ENCODE data around the gene MAGOH. TPM values are rescaled to one million over a fixed set of nuclear protein-coding genes. Genes with fewer than 3 reads are reported as not detected.

The MAGOH gene
- total and polyA plus RNA-seq, 2 donors (not counting 3 experiments of a cell fraction or from before 2014, with no cell fraction given) = 25.9 to 60.1 TPM

- H4K20me1 ChIP-seq (replicated peaks; ENCODE audit: control insufficient read depth, extremely low read depth, insufficient read depth, low read length) = no peaks in the 10 kb centered on the region
- H3K4me3 ChIP-seq (replicated peaks in 1 of 3; ENCODE audit: insufficient read depth in 1 of 3, low read depth in 1 of 3, low read length in 3 of 3) = no peak overlapping the region
- TF ChIP-seq MAX (IDR thresholded peaks at IDR 0.05; ENCODE audit: insufficient read depth, insufficient read length) = no peak
- H3K9me1 ChIP-seq (replicated peaks; ENCODE audit: control insufficient read depth, extremely low read depth, insufficient read depth, low read length) = no peaks in the 10 kb centered on the region
- dilution Hi-C loops (cut with MboI; ENCODE audit: extremely low pct_ligation_motif_present, low sequenced_read_pairs) = no loop called here
- no peaks in the 10 kb centered on the region for H3K9me3 ChIP-seq (replicated peaks; ENCODE audit: control insufficient read depth, insufficient read depth, low read length)
- H3K4me2 ChIP-seq (ENCODE audit: insufficient read depth, low read length) = no peak overlapping the region
- no peak for DNase-seq (ENCODE audit: low read depth, low spot score)
- H3K27ac ChIP-seq (ENCODE audit: insufficient read depth, low read depth, low read length) = no peak overlapping the region
- H3K9ac ChIP-seq (replicated peaks; ENCODE audit: extremely low read depth, insufficient read depth, low read length) = no peak overlapping the region
- intact Hi-C loops (cut with micrococcal nuclease) = loop anchor here (1.0 to 10.0 kb wide), 3 partner anchors 25 to 791 kb away; partner anchors contain the start of genes CZIB, ORC1 and PRPF38A
- no TSS peak for BruUV-seq (replicated peaks)
- H3K79me2 ChIP-seq (ENCODE audit: control insufficient read depth, insufficient read depth, low read length) = peaks cover 7% of the 10 kb centered on the region
- no peaks in the 10 kb centered on the region for H3K27me3 ChIP-seq (ENCODE audit: control insufficient read depth in 2 of 2, insufficient read depth in 2 of 2, low read length in 2 of 2)
- no peaks in the 10 kb centered on the region for H3K36me3 ChIP-seq (ENCODE audit: control insufficient read depth in 2 of 2, extremely low read depth in 1 of 2, insufficient read depth in 2 of 2, low read length in 2 of 2)
- H2AFZ ChIP-seq (ENCODE audit: low read depth, low read length) = peak overlapping the region; percentile 81
- H3K4me1 ChIP-seq (ENCODE audit: control insufficient read depth, extremely low read depth, insufficient read depth, low read length) = peaks cover 13% of the 10 kb centered on the region
- POLR2A ChIA-PET = no interaction called here
- CTCF ChIA-PET = interaction anchor here (0.9 to 7.4 kb wide), 4 partner anchors 10 to 494 kb away, joined by 3 to 46 read pairs (median 8); no protein-coding TSS in a partner anchor
- FAIRE-seq = no peak
These were observed 42.9 kb downstream of the MAGOH start for GRCh38 chr1:53195246-53196016.

DNA sequence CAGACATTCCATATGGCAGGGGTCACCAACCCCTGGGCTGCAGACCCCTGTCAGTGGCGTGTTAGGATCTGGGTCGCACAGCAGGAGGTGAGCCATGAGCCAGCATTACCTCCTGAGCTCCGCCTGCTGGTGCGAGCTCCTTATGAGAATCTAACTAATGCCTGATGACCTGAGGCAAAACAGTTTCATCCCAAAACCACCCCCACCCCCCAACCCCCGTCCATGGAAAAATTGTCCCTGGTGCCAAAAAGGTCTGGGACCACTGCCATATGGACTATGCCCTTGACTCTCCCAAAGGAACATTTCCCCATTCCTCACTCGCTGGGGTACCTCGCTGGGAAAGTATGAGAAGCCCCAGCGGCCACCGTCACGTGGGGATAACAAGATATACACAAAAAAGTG lies 48.1 kb downstream of the MAGOH start:
- H3K9me3 ChIP-seq (replicated peaks; ENCODE audit: control insufficient read depth, insufficient read depth, low read length) = no peaks in the 10 kb centered on the region
- no peaks in the 10 kb centered on the region for H3K9me1 ChIP-seq (replicated peaks; ENCODE audit: control insufficient read depth, extremely low read depth, insufficient read depth, low read length)
- DNase-seq (ENCODE audit: low read depth, low spot score) = no peak
- dilution Hi-C loops (cut with MboI; ENCODE audit: extremely low pct_ligation_motif_present, low sequenced_read_pairs) (no loop called here), intact Hi-C loops (cut with micrococcal nuclease) (loop anchor here (10.0 kb wide), 1 partner anchor 785 kb away; the partner anchor contains the start of genes ORC1 and PRPF38A)
- no peaks in the 10 kb centered on the region for H3K4me1 ChIP-seq (ENCODE audit: control insufficient read depth, extremely low read depth, insufficient read depth, low read length)
- POLR2A ChIA-PET = no interaction called here
- peaks cover 3 to 4% of the 10 kb centered on the region in 2 experiments for H3K27me3 ChIP-seq (ENCODE audit: control insufficient read depth in 2 of 2, insufficient read depth in 2 of 2, low read length in 2 of 2)
- no peaks in the 10 kb centered on the region for H3K79me2 ChIP-seq (ENCODE audit: control insufficient read depth, insufficient read depth, low read length)
- TF ChIP-seq GATA2 (IDR thresholded peaks at IDR 0.05; ENCODE audit: insufficient read depth, insufficient read length, low read depth, low read length) (no peak), JUN (IDR thresholded peaks at IDR 0.05; ENCODE audit: borderline replicate concordance, insufficient read depth, insufficient read length, low read depth) (no peak), CTCF (IDR thresholded peaks at IDR 0.05; ENCODE audit: extremely low read depth in 1 of 2, insufficient read depth in 1 of 2, low read depth in 1 of 2, low read length in 2 of 2) (no peak), MAX (IDR thresholded peaks at IDR 0.05; ENCODE audit: insufficient read depth, insufficient read length) (no peak), FOS (IDR thresholded peaks at IDR 0.05; ENCODE audit: borderline replicate concordance, insufficient read depth, low read length) (no peak), MYC (IDR thresholded peaks at IDR 0.05; ENCODE audit: low read depth, low read length) (no peak), EZH2 (IDR thresholded peaks at IDR 0.05; ENCODE audit: borderline replicate concordance, low read depth, low read length, severe bottlenecking) (no peak), POLR2A (IDR thresholded peaks at IDR 0.05; ENCODE audit: low read depth, low read length) (no peak), POLR2AphosphoS5 (IDR thresholded peaks at IDR 0.05; ENCODE audit: insufficient read depth, low read depth, low read length) (no peak)
- H3K27ac ChIP-seq (ENCODE audit: insufficient read depth, low read depth, low read length) = no peak overlapping the region
- no peak overlapping the region for H2AFZ ChIP-seq (ENCODE audit: low read depth, low read length)
- no peaks in the 10 kb centered on the region for H3K36me3 ChIP-seq (ENCODE audit: control insufficient read depth in 2 of 2, extremely low read depth in 1 of 2, insufficient read depth in 2 of 2, low read length in 2 of 2)
- no peak for FAIRE-seq
- H3K4me2 ChIP-seq (ENCODE audit: insufficient read depth, low read length) = no peak overlapping the region
- BruUV-seq (replicated peaks) = no TSS peak
- CTCF ChIA-PET = interaction anchor here (7.4 kb wide), 1 partner anchor 9 kb away, joined by 46 read pairs; no protein-coding TSS in a partner anchor
- H3K9ac ChIP-seq (replicated peaks; ENCODE audit: extremely low read depth, insufficient read depth, low read length) = no peak overlapping the region
- no peaks in the 10 kb centered on the region for H4K20me1 ChIP-seq (replicated peaks; ENCODE audit: control insufficient read depth, extremely low read depth, insufficient read depth, low read length)
- H3K4me3 ChIP-seq (replicated peaks in 1 of 3; ENCODE audit: insufficient read depth in 1 of 3, low read depth in 1 of 3, low read length in 3 of 3) = no peak overlapping the region
